ENCODE measurements around the gene EIF2D. TPM values are rescaled to one million over a fixed set of nuclear protein-coding genes. Genes with fewer than 3 reads are reported as not detected.

The EIF2D gene
- total RNA-seq, 2 donors from 2014 or later, result 25.9 to 55.4 TPM

GRCh38 chr1:206550446-206550845, 61.8 kb downstream of the EIF2D start:
- intact Hi-C loops (cut with DNase I), result no loop called here
- ATAC-seq, result peak; percentile 42
- Histone ChIP-seq H3K27me3 (no peaks in the 10 kb centered on the region), H3K36me3 (replicated peaks in 1 of 2; ENCODE audit: insufficient read depth in 1 of 2, low read depth in 2 of 2) (no peaks in the 10 kb centered on the region), H3K27ac (no peak overlapping the region), H3K4me3 (no peak overlapping the region), H3K9me3 (no peaks in the 10 kb centered on the region), H3K4me1 (peaks cover 12% of the 10 kb centered on the region)
- no peak for DNase-seq
- no peak for TF ChIP-seq POLR2A (IDR thresholded peaks at IDR 0.05)
- no peak for TF ChIP-seq CTCF (IDR thresholded peaks at IDR 0.05)
- 59 to 60% methylated on average over 2 of the region's 2 CpGs for WGBS, 2 donors

- Histone ChIP-seq H3K9me3 (no peaks in the 10 kb centered on the region), H3K4me1 (peaks cover 10% of the 10 kb centered on the region), H3K27me3 (no peaks in the 10 kb centered on the region), H3K27ac (no peak overlapping the region), H3K4me3 (no peak overlapping the region), H3K36me3 (replicated peaks in 1 of 2; ENCODE audit: insufficient read depth in 1 of 2, low read depth in 2 of 2) (no peaks in the 10 kb centered on the region)
- DNase-seq (no peak), ATAC-seq (no peak)
- TF ChIP-seq CTCF (IDR thresholded peaks at IDR 0.05) (no peak), POLR2A (IDR thresholded peaks at IDR 0.05) (no peak)
- intact Hi-C loops (cut with DNase I), result loop anchor here (10.0 kb wide), 1 partner anchor 52 kb away; no protein-coding TSS in a partner anchor
- WGBS, 2 donors, result 75 to 82% methylated on average over 5 to 7 of the region's 7 CpGs
These were observed 65.2 kb downstream of the EIF2D start for GRCh38 chr1:206547104-206547503.

GRCh38 chr1:206545351-206545750, 66.9 kb downstream of the EIF2D start:
- no peaks in the 10 kb centered on the region for H3K36me3 ChIP-seq (replicated peaks in 1 of 2; ENCODE audit: insufficient read depth in 1 of 2, low read depth in 2 of 2)
- H3K9me3 ChIP-seq, result no peaks in the 10 kb centered on the region
- TF ChIP-seq POLR2A (IDR thresholded peaks at IDR 0.05) (no peak), CTCF (IDR thresholded peaks at IDR 0.05) (no peak)
- WGBS, 2 donors, result 94 to 100% methylated on average over 1 of the region's 1 CpG
- H3K4me1 ChIP-seq, result peaks cover 28% of the 10 kb centered on the region
- no peak overlapping the region for H3K4me3 ChIP-seq
- intact Hi-C loops (cut with DNase I), result loop anchor here (10.0 kb wide), 1 partner anchor 51 kb away; no protein-coding TSS in a partner anchor
- no peaks in the 10 kb centered on the region for H3K27me3 ChIP-seq
- H3K27ac ChIP-seq, result no peak overlapping the region
- ATAC-seq, result no peak
- no peak for DNase-seq

GRCh38 chr1:206544562-206545257, 67.6 kb downstream of the EIF2D start:
- no peak overlapping the region for H3K4me3 ChIP-seq
- H3K9me3 ChIP-seq, result no peaks in the 10 kb centered on the region
- ATAC-seq, result peak; percentile 52
- TF ChIP-seq POLR2A (IDR thresholded peaks at IDR 0.05) (no peak), CTCF (IDR thresholded peaks at IDR 0.05) (peak; percentile 67 to 87 (median 80))
- intact Hi-C loops (cut with DNase I), result loop anchor here (10.0 kb wide), 1 partner anchor 50 kb away; no protein-coding TSS in a partner anchor
- peak; percentile 72 to 81 (median 78) for DNase-seq
- H3K27ac ChIP-seq, result peak overlapping the region in 3 of 4 donors; percentile 0 to 16 (median 10)
- peaks cover 34% of the 10 kb centered on the region for H3K4me1 ChIP-seq
- H3K36me3 ChIP-seq (replicated peaks in 1 of 2; ENCODE audit: insufficient read depth in 1 of 2, low read depth in 2 of 2), result no peaks in the 10 kb centered on the region
- WGBS, 2 donors, result 9 to 13% methylated on average over 9 of the region's 9 CpGs
- H3K27me3 ChIP-seq, result no peaks in the 10 kb centered on the region

Other genes starting within 250 kb of the EIF2D start
- gene IKBKE, start 142.0 kb downstream of the EIF2D start, total RNA-seq, result 10 to 100 TPM in 1 of 2 donors, 1 to 10 TPM in 1; 5.4 to 10.2 TPM
- gene RASSF5, start 104.9 kb downstream of the EIF2D start, total RNA-seq, result 10 to 100 TPM; 21.5 to 35.9 TPM
- 1 to 10 TPM; 1.6 to 4.7 TPM for gene DYRK3, start 23.1 kb upstream of the EIF2D start, total RNA-seq
- 10 to 100 TPM; 29.1 to 46.5 TPM for gene MAPKAPK2, start 72.4 kb upstream of the EIF2D start, total RNA-seq
- gene IL19, start 158.3 kb upstream of the EIF2D start, total RNA-seq, result not detected
- gene IL10, start 160.0 kb upstream of the EIF2D start, total RNA-seq, result 1 to 10 TPM in 1 of 2 donors, not detected in 1; 1.0 TPM

Data from body of pancreas (tissue), 4 donors.